Progenitor cell of endocrine pancreas (in vitro differentiated cells): ENCODE results near the gene JCAD. TPM values are rescaled to one million over a fixed set of nuclear protein-coding genes. Genes with fewer than 3 reads are reported as not detected.

Experiments
- DNase-seq: peaks from one replicate; pipeline ENCODE4 v3.0.0; 2021; ENCODE audit warnings: low spot score; ENCODE audit not compliant: unreplicated experiment
- H3K27ac Mint-ChIP-seq: 2 replicates; pipeline ENCODE4 v1.8.0; 2021; ENCODE audit warnings: mild to moderate bottlenecking, moderate library complexity, mixed read lengths
- H3K27me3 Mint-ChIP-seq: 2 replicates; pipeline ENCODE4 v1.8.0; 2021; ENCODE audit warnings: mixed read lengths
- H3K36me3 Mint-ChIP-seq: 2 replicates; pipeline ENCODE4 v1.8.0; 2022; ENCODE audit warnings: mixed read lengths; ENCODE audit not compliant: insufficient read depth
- H3K4me1 Mint-ChIP-seq: 2 replicates; pipeline ENCODE4 v1.8.0; 2021; ENCODE audit warnings: low read depth, mixed read lengths
- H3K4me3 Mint-ChIP-seq: 2 replicates; pipeline ENCODE4 v1.8.0; 2021; ENCODE audit warnings: low read depth, mild to moderate bottlenecking, moderate library complexity, mixed read lengths
- H3K9me3 Mint-ChIP-seq: 2 replicates; pipeline ENCODE4 v1.8.0; 2021; ENCODE audit warnings: low read depth, mixed read lengths
- total RNA-seq: library from RNA; stranded (reverse); gene quantifications from 2 replicates; pipeline ENCODE4 v1.2.1, GENCODE V29; 2021
- TF ChIP-seq, protein P1 (sequence below): fragments of 200-600 bp; sonication (generic); IDR thresholded peaks from one replicate; pipeline ENCODE4 v1.5.0; 2021; ENCODE audit warnings: antibody characterized with exemption, mild to moderate bottlenecking; ENCODE audit not compliant: unreplicated experiment

JCAD gene
- total RNA-seq, 1 donor from 2014 or later, result 13.4 TPM

DNA sequence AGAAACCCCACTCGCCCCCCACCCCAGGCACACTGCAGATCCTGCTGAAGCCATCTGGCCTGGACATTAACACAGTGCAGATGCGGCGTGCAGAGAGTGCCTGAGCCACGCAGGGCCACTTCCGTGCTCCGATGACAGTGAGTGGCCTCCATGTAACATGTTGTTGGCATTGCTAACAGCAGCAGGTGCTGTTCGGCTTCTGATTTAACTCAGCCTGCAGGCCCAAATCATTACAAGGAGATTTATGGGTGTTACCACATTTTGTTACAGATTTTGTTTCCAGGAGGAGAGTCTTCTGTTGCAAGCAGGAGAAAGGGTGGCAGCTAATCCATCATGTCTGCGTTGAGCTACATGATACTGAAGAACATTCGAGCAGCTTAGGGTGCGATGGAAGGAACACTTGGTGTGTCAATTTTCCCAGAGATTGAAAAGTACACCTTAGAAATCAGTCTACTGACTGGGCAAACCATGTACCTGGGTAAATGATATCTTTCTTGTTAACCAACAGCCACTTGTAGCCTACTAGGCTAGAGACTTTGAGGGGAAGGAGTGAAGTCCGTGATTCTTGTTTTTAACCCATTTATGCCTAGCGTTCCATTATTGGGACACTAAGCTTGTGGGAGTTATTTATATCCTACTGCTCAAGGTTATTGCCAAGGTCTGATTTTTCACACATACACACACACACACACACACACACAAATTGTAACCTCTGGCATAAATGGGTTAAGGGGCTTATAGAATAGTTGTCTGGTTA is 90.0 kb downstream of the JCAD start:
- Mint-ChIP-seq H3K36me3 (no peaks in the 10 kb centered on the region), H3K27ac (no peak overlapping the region), H3K4me1 (no peaks in the 10 kb centered on the region), H3K9me3 (peaks cover 3% of the 10 kb centered on the region), H3K4me3 (no peak overlapping the region), H3K27me3 (no peaks in the 10 kb centered on the region)
- TF ChIP-seq, protein P1, sequence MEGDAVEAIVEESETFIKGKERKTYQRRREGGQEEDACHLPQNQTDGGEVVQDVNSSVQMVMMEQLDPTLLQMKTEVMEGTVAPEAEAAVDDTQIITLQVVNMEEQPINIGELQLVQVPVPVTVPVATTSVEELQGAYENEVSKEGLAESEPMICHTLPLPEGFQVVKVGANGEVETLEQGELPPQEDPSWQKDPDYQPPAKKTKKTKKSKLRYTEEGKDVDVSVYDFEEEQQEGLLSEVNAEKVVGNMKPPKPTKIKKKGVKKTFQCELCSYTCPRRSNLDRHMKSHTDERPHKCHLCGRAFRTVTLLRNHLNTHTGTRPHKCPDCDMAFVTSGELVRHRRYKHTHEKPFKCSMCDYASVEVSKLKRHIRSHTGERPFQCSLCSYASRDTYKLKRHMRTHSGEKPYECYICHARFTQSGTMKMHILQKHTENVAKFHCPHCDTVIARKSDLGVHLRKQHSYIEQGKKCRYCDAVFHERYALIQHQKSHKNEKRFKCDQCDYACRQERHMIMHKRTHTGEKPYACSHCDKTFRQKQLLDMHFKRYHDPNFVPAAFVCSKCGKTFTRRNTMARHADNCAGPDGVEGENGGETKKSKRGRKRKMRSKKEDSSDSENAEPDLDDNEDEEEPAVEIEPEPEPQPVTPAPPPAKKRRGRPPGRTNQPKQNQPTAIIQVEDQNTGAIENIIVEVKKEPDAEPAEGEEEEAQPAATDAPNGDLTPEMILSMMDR, result no peak
- DNase-seq, result no peak

DNA sequence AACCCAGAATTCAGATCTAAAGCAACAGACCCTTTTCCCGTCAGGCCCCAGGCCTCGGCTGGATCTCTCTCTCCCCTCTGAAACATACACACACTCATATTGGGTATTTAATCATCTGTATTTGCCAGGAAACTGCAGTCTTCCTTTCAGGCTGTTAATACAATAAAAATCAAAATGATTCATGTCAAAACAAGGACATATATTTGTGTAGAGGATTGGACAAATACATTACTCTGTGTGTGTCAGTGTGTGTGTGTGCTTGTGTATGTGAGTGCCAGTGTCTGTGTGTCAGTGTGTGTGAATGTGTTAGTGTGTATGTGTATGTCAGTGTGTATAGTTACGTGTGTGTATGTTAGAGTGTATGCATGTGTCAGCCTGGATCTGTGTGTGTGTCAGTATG is 90.8 kb downstream of the JCAD start:
- no peak overlapping the region for H3K27ac Mint-ChIP-seq
- no peak overlapping the region for H3K4me3 Mint-ChIP-seq
- DNase-seq, result no peak
- TF ChIP-seq, protein P1, result no peak
- no peaks in the 10 kb centered on the region for H3K4me1 Mint-ChIP-seq
- no peaks in the 10 kb centered on the region for H3K36me3 Mint-ChIP-seq
- H3K27me3 Mint-ChIP-seq, result peaks cover 3% of the 10 kb centered on the region
- H3K9me3 Mint-ChIP-seq, result no peaks in the 10 kb centered on the region

GRCh38 chr10:29966269-29966668 is 93.1 kb downstream of the JCAD start:
- H3K9me3 Mint-ChIP-seq, result no peaks in the 10 kb centered on the region
- H3K36me3 Mint-ChIP-seq, result no peaks in the 10 kb centered on the region
- H3K27me3 Mint-ChIP-seq, result peaks cover 3% of the 10 kb centered on the region
- TF ChIP-seq, protein P1, result no peak
- no peak for DNase-seq
- H3K4me1 Mint-ChIP-seq, result no peaks in the 10 kb centered on the region
- no peak overlapping the region for H3K27ac Mint-ChIP-seq
- H3K4me3 Mint-ChIP-seq, result no peak overlapping the region
